ENCODE measurements around the gene RNASE12. TPM values are rescaled to one million over a fixed set of nuclear protein-coding genes. Genes with fewer than 3 reads are reported as not detected.

Gene RNASE12
- total and polyA plus RNA-seq, 2 donors (not counting 3 experiments of a cell fraction or from before 2014, with no cell fraction given), result not detected

DNA sequence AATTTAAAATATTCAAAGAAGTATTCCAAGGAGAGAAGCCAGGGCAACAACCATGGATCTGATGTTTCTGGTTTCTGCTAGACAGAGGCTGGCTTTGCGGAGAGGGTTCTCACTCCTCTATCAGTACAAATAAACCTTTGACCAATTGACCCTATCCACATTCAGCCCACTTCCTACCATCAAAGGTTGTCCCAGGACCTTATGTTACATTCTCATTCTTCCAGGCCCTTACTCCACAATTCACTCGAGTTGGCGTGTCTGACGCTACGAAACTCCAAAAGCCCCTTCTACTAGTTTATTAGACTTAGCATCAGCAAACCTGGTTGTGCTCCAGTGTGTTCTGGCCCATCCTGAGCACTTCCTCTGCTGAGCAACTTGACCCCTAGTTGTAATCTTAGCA, 24.8 kb upstream of the RNASE12 start:
- BruUV-seq (replicated peaks), result no TSS peak
- H2AFZ ChIP-seq (ENCODE audit: low read depth, low read length), result no peak overlapping the region
- no peaks in the 10 kb centered on the region for H4K20me1 ChIP-seq (replicated peaks; ENCODE audit: control insufficient read depth, extremely low read depth, insufficient read depth, low read length)
- H3K4me1 ChIP-seq (ENCODE audit: control insufficient read depth, extremely low read depth, insufficient read depth, low read length), result peaks cover 7% of the 10 kb centered on the region
- no peaks in the 10 kb centered on the region for H3K79me2 ChIP-seq (ENCODE audit: control insufficient read depth, insufficient read depth, low read length)
- CTCF ChIA-PET, result no interaction called here
- H3K9ac ChIP-seq (replicated peaks; ENCODE audit: extremely low read depth, insufficient read depth, low read length), result no peak overlapping the region
- H3K36me3 ChIP-seq (ENCODE audit: control insufficient read depth in 2 of 2, extremely low read depth in 1 of 2, insufficient read depth in 2 of 2, low read length in 2 of 2), result no peaks in the 10 kb centered on the region
- peaks cover 8 to 10% of the 10 kb centered on the region in 2 experiments for H3K27me3 ChIP-seq (ENCODE audit: control insufficient read depth in 2 of 2, insufficient read depth in 2 of 2, low read length in 2 of 2)
- no peak overlapping the region for H3K27ac ChIP-seq (ENCODE audit: insufficient read depth, low read depth, low read length)
- POLR2A ChIA-PET, result no interaction called here
- H3K9me3 ChIP-seq (replicated peaks; ENCODE audit: control insufficient read depth, insufficient read depth, low read length), result no peaks in the 10 kb centered on the region
- no peak overlapping the region for H3K4me3 ChIP-seq (replicated peaks in 1 of 3; ENCODE audit: insufficient read depth in 1 of 3, low read depth in 1 of 3, low read length in 3 of 3)
- H3K9me1 ChIP-seq (replicated peaks; ENCODE audit: control insufficient read depth, extremely low read depth, insufficient read depth, low read length), result no peaks in the 10 kb centered on the region
- no peak overlapping the region for H3K4me2 ChIP-seq (ENCODE audit: insufficient read depth, low read length)
- FAIRE-seq, result no peak
- dilution Hi-C loops (cut with MboI; ENCODE audit: extremely low pct_ligation_motif_present, low sequenced_read_pairs), result no loop called here
- intact Hi-C loops (cut with micrococcal nuclease), result no loop called here
- no peak for DNase-seq (ENCODE audit: low read depth, low spot score)
- TF ChIP-seq POLR2A (IDR thresholded peaks at IDR 0.05; ENCODE audit: low read depth, low read length) (no peak), POLR2AphosphoS5 (IDR thresholded peaks at IDR 0.05; ENCODE audit: insufficient read depth, low read depth, low read length) (no peak), FOS (IDR thresholded peaks at IDR 0.05; ENCODE audit: borderline replicate concordance, insufficient read depth, low read length) (no peak), MAX (IDR thresholded peaks at IDR 0.05; ENCODE audit: insufficient read depth, insufficient read length) (no peak), MYC (IDR thresholded peaks at IDR 0.05; ENCODE audit: low read depth, low read length) (no peak), EZH2 (IDR thresholded peaks at IDR 0.05; ENCODE audit: borderline replicate concordance, low read depth, low read length, severe bottlenecking) (no peak), JUN (IDR thresholded peaks at IDR 0.05; ENCODE audit: borderline replicate concordance, insufficient read depth, insufficient read length, low read depth) (no peak), CTCF (IDR thresholded peaks at IDR 0.05; ENCODE audit: extremely low read depth in 1 of 2, insufficient read depth in 1 of 2, low read depth in 1 of 2, low read length in 2 of 2) (no peak), GATA2 (IDR thresholded peaks at IDR 0.05; ENCODE audit: insufficient read depth, insufficient read length, low read depth, low read length) (no peak)
